NT2/D1 (cell line): ENCODE results near the gene RALGPS1.

Experiments used
- DNase-seq: peaks from one replicate; pipeline ENCODE4 v3.0.0-alpha.2; 2011; ENCODE audit warnings: low read depth, low spot score
- H3K27me3 ChIP-seq: 2 replicates; pipeline ENCODE4 v1.6.0; 2011; ENCODE audit warnings: mild to moderate bottlenecking; ENCODE audit not compliant: insufficient read length, insufficient read depth
- H3K36me3 ChIP-seq: 2 replicates; pipeline ENCODE4 v1.6.1; 2011; ENCODE audit warnings: mild to moderate bottlenecking, low read length, mixed read lengths; ENCODE audit not compliant: insufficient read depth, insufficient read length
- H3K4me1 ChIP-seq: 2 replicates; pipeline ENCODE4 v1.5.1; 2011; ENCODE audit not compliant: insufficient read depth, insufficient read length
- H3K4me3 ChIP-seq: 2 replicates; pipeline ENCODE4 v1.5.1; 2011; ENCODE audit warnings: low read depth; ENCODE audit not compliant: insufficient read length
- H3K9ac ChIP-seq: 2 replicates; pipeline ENCODE4 v1.6.0; 2011; ENCODE audit warnings: low read depth; ENCODE audit not compliant: insufficient read length
- H3K9me3 ChIP-seq: 2 replicates; pipeline ENCODE4 v1.5.1; 2011; ENCODE audit warnings: mild to moderate bottlenecking, low read length; ENCODE audit not compliant: insufficient read depth
- SUZ12 ChIP-seq: IDR thresholded peaks from 2 replicates; pipeline ENCODE4 v1.6.1; 2011; ENCODE audit not compliant: insufficient read length, insufficient read depth; ENCODE audit errors: extremely low read depth
- YY1 ChIP-seq: IDR thresholded peaks from 2 replicates; pipeline ENCODE4 v1.6.1; 2011; ENCODE audit not compliant: insufficient read length, insufficient read depth
- ZNF274 ChIP-seq: IDR thresholded peaks from 2 replicates; pipeline ENCODE4 v1.6.1; 2011; ENCODE audit warnings: mild to moderate bottlenecking, low read depth, low read length

RALGPS1 gene

GRCh38 chr9:127025042-127025441 lies 110.5 kb downstream of the RALGPS1 start:
- no peak for DNase-seq
- TF ChIP-seq SUZ12 = no peak
- TF ChIP-seq ZNF274 = no peak
- no peak for TF ChIP-seq YY1
- Histone ChIP-seq H3K36me3 (no peaks in the 10 kb centered on the region), H3K27me3 (no peaks in the 10 kb centered on the region), H3K4me1 (no peaks in the 10 kb centered on the region), H3K9me3 (no peaks in the 10 kb centered on the region), H3K4me3 (no peak overlapping the region), H3K9ac (no peak overlapping the region)

DNA sequence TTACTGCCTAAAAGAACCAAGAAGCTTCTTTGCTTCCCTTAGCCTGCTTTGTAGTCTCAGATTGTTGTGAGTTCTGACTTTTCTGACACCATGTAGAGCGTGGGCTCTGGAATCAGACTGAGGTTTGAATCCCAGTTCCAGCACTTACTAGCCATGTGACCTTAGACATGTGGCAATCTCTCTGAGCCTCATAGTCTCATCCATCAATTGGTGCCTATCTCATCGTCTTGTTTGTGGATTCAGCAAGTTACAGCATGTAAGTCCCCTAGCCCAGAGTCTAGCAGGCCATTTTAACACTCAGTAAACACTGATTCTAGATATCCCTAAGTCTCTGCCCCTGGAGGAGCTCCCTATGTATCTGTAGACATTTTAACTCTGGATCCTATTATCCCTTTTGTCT lies 113.1 kb downstream of the RALGPS1 start:
- no peaks in the 10 kb centered on the region for H3K27me3 ChIP-seq
- H3K4me1 ChIP-seq = no peaks in the 10 kb centered on the region
- no peaks in the 10 kb centered on the region for H3K36me3 ChIP-seq
- no peaks in the 10 kb centered on the region for H3K9me3 ChIP-seq
- H3K9ac ChIP-seq = no peak overlapping the region
- no peak overlapping the region for H3K4me3 ChIP-seq
- DNase-seq = no peak
- TF ChIP-seq SUZ12 = no peak
- TF ChIP-seq ZNF274 = no peak
- no peak for TF ChIP-seq YY1

GRCh38 chr9:127029548-127029947 lies 115.0 kb downstream of the RALGPS1 start:
- no peaks in the 10 kb centered on the region for H3K27me3 ChIP-seq
- no peak for DNase-seq
- H3K36me3 ChIP-seq = no peaks in the 10 kb centered on the region
- H3K4me1 ChIP-seq = no peaks in the 10 kb centered on the region
- H3K9me3 ChIP-seq = no peaks in the 10 kb centered on the region
- no peak overlapping the region for H3K9ac ChIP-seq
- no peak overlapping the region for H3K4me3 ChIP-seq
- TF ChIP-seq YY1 (no peak), ZNF274 (no peak), SUZ12 (no peak)

DNA sequence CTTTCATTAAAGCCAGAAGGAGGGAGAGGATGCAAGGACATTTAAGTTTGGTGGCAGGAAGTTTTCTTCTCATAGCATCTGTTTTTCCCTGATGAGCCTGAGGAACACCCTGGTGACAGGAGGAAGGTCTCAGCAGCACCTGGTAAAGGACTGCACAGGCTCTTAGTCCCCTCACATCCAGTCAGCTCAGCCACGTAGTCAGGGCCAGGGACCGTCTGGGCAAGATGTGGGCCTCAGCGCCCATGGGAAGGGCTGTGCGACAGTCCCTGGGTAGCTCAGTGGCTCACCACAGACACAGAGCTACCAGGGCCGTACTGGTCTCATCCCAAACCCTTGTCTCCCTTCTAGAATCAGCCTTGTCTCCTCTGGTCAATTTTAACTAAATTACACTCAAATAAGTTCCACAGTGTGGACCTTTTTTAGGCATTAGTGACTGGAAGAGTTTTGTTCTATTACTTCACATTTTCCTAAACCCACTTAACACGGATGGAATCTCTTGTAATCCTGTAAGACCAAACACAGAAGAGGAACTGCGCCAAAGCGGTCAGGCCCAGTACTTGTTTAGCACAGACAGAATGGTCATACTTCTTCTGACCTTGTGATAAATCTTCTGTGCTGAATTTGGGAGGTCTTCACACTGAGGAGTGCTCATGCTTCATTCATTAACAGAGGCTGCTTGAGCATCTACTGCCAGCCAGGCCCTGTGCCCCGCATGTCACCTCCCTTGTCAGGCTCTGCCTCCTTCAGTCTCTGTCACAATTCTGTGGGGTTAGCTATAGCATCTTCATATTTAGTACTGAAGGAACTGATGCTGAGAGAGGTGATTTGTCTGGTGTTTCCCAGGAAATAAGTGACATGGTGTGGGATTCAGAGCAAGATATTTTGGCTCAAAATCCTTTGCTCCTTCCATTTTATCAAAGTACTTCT lies 116.5 kb downstream of the RALGPS1 start:
- no peaks in the 10 kb centered on the region for H3K9me3 ChIP-seq
- no peak overlapping the region for H3K4me3 ChIP-seq
- no peak overlapping the region for H3K9ac ChIP-seq
- no peak for DNase-seq
- H3K36me3 ChIP-seq = no peaks in the 10 kb centered on the region
- no peaks in the 10 kb centered on the region for H3K27me3 ChIP-seq
- TF ChIP-seq ZNF274 (no peak), SUZ12 (no peak), YY1 (no peak)
- no peaks in the 10 kb centered on the region for H3K4me1 ChIP-seq

DNA sequence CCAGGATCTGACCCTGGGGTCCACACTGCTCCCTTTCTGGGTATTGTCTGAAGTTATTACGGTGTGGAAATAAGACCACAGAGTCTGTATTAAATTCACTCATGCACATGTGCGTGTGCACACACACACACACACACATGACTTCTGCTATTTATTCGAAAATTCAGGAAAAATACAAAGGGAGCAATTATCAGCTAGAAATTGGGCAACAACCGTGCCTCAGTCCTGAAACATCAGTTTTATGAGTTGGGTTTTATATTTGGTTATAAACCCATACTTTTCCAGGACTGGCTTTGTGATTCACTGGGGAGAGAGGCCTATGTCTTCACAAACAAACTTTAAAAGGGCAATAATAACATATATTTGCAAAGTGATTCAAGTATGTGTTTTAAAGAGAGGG lies 117.7 kb downstream of the RALGPS1 start:
- Histone ChIP-seq H3K4me3 (no peak overlapping the region), H3K9me3 (no peaks in the 10 kb centered on the region), H3K36me3 (no peaks in the 10 kb centered on the region), H3K27me3 (no peaks in the 10 kb centered on the region), H3K9ac (no peak overlapping the region), H3K4me1 (no peaks in the 10 kb centered on the region)
- TF ChIP-seq SUZ12 = no peak
- TF ChIP-seq YY1 = no peak
- no peak for TF ChIP-seq ZNF274
- no peak for DNase-seq

- H3K36me3 ChIP-seq = no peaks in the 10 kb centered on the region
- H3K9ac ChIP-seq = no peak overlapping the region
- no peak overlapping the region for H3K4me3 ChIP-seq
- no peaks in the 10 kb centered on the region for H3K9me3 ChIP-seq
- H3K27me3 ChIP-seq = no peaks in the 10 kb centered on the region
- H3K4me1 ChIP-seq = no peaks in the 10 kb centered on the region
- TF ChIP-seq YY1 (no peak), SUZ12 (no peak), ZNF274 (no peak)
- no peak for DNase-seq
Measured at GRCh38 chr9:127033061-127033460, 118.5 kb downstream of the RALGPS1 start.

DNA sequence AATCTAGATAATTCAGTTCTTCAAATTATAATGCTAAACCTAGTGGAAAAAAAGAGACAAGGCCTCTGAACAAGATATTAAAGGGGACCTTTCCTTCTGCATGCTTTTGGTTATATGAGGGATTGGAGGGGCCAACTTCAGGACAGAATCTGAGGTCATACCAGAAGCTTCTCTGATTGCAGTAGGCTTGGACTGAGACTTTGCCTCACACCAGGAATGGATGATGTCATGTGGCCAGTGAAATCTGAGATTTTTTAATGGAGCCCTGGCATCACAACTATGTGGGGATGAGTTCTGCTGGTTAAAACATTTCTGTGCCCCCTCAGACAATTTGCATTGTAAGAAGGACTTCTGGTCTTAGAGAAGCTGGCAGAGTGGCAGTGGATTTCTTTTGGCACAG lies 119.2 kb downstream of the RALGPS1 start:
- no peak overlapping the region for H3K9ac ChIP-seq
- no peak for TF ChIP-seq YY1
- TF ChIP-seq ZNF274 = no peak
- no peak for TF ChIP-seq SUZ12
- H3K4me3 ChIP-seq = no peak overlapping the region
- DNase-seq = no peak
- no peaks in the 10 kb centered on the region for H3K27me3 ChIP-seq
- no peaks in the 10 kb centered on the region for H3K9me3 ChIP-seq
- H3K36me3 ChIP-seq = no peaks in the 10 kb centered on the region
- H3K4me1 ChIP-seq = no peaks in the 10 kb centered on the region
